ENCODE data around the gene BLTP3A.
"Not testable (repeated sequence)": the region's sequence is repeated elsewhere in the genome, so short reads cannot be mapped to it uniquely, and the experiment has no call there.

The BLTP3A gene

DNA sequence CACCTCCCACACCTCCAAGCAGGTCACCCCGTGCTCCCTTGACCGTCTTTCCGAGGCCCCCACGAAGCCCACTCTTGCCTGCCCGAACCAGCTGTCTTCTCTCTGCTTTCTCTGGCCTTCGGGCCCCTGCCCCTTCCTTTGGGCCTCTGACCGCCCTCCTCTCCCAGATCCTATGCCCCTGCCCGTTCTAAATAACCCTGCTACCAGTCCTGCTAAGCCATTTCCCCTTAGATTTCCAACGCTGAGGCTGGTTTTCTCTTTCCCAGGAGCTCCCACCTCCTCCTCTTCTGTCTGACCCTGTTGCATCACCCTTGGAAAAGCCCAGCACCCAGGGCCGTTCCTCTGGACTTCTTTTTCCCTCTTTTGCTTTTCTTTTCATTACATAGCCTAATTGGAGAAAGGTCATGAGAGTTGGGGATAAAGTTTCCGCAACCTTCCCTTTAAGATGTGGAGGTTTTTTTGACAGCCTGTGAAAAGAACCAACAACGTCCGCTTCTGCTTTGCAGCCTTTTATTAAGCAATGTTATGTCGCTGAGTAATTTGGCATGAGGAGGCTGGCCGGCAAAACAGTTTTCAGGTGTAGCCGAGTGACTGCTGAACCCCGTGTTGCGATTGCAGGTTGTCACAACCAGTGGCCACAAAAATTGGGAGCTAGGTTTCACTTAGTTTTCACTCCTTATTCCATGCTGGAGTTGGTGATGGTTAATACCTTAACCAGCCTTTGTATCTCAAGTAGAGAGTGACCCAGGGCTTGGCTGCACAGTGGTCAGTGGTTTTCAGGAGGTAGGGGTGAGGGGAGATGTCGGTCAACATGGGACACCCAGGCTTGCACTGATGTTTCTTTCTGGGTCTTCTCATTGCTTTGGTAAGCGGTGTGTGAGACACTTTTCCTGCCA, 970 bp downstream of the BLTP3A start:
- DNase-seq (ENCODE audit: low read depth in 4 of 4, low spot score in 1 of 4) = no peak

DNA sequence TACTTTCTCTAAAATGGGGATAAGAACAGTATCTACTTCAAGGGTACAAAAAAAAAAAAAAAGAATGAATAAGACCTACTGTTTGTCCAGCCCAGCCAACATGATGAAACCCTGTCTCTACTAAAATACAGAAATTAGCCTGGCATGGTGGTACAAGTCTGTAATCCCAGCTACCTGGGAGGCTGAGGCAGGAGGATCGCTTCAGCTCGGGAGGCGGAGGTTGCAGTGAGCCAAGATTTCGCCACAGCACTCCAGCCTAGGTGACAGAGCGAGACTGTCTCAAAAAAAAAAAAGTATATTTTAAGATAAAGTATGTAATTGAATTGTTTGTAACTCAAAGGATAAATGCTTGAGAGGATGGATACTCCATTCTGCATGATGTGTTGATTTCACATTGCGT, 2.0 kb downstream of the BLTP3A start:
- DNase-seq (ENCODE audit: low read depth in 4 of 4, low spot score in 1 of 4) = no peak

GRCh38 chr6:34795836-34796425, 4.0 kb downstream of the BLTP3A start:
- no peak for DNase-seq (ENCODE audit: low read depth in 4 of 4, low spot score in 1 of 4)

DNA sequence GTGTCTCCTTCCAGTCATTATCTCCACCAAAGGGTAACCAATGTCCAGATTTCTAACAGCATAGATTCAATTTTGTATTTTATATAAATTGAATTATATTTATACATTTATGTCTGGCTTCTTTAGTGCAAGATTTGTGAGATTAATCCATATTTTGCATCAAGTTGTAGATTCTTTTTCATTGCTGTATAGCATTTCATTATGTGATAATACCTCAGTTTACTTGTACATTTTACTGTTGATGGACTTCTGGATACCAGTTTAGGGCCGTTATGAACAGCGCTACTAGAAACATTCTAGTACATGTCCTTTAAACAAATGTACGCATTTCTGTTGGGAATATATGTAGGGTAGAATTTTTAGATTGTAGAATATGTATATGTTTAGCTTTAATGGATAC, 6.2 kb downstream of the BLTP3A start:
- DNase-seq (ENCODE audit: low read depth in 4 of 4, low spot score in 1 of 4) = no peak

DNA sequence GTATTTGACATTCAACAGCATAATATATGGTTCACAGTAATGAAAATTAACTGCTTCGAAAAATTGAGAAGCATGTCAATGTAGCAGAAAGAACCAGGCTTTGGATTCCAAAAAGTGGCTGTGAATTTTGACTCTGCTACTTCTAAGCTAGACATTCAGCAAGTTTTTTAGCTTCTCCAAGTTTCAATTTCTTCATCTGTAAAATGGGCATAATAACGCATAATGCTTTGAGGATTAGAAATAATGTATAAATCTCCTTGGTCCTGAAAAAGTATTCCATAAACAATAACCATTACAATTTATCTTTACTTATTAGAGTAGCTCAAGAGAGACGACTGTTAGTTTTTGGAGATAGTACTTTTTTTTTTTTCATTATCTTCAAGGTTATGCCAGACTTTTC, 7.7 kb downstream of the BLTP3A start:
- DNase-seq (ENCODE audit: low read depth in 4 of 4, low spot score in 1 of 4) = no peak

- no peak for DNase-seq (ENCODE audit: low read depth in 4 of 4, low spot score in 1 of 4)
Observed at GRCh38 chr6:34804543-34804942, 12.7 kb downstream of the BLTP3A start.

DNA sequence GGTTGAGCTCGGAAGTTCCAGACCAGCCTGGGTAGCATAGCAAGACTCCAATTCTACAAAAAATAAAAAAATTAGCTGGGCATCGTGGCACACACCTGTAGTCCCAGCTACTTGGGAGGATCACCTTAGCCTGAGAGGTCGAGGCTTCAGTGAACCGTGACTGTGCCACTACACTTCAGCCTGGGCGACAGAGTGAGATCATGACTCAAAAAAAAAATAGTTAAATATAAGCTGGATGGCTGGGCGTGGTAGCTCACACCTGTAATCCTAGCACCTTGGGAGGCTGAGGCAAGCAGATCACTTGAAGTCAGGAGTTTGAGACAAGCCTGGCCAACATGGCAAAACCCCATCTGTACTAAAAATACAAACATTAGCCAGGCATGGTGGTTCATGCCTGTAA, 13.2 kb downstream of the BLTP3A start:
- DNase-seq (ENCODE audit: low read depth in 4 of 4, low spot score in 1 of 4) = not testable (repeated sequence)

GRCh38 chr6:34806738-34807453, 15.0 kb downstream of the BLTP3A start:
- no peak for DNase-seq (ENCODE audit: low read depth in 4 of 4, low spot score in 1 of 4)

DNA sequence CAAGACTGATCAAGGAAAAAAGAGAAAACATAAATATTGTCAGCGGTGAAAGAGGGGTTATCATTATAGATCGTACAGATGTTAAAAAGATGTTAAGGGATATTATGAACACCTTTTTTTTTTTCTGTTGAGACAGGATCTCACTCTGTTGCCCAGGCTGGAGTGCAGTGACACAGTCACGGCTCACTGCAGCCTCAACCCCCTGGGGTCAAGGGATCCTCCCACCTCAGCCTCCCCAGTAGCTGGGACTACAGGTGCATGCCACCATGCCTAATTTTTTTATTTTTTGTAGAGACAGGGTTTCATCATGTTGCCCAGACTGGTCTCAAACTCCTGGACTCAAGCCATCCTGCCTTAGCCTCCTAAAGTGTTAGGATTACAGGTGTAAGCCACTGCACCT, 16.6 kb downstream of the BLTP3A start:
- not testable (repeated sequence) for DNase-seq (ENCODE audit: low read depth in 4 of 4, low spot score in 1 of 4)

GRCh38 chr6:34809419-34809818, 17.5 kb downstream of the BLTP3A start:
- DNase-seq (ENCODE audit: low read depth in 4 of 4, low spot score in 1 of 4) = not testable (repeated sequence)

DNA sequence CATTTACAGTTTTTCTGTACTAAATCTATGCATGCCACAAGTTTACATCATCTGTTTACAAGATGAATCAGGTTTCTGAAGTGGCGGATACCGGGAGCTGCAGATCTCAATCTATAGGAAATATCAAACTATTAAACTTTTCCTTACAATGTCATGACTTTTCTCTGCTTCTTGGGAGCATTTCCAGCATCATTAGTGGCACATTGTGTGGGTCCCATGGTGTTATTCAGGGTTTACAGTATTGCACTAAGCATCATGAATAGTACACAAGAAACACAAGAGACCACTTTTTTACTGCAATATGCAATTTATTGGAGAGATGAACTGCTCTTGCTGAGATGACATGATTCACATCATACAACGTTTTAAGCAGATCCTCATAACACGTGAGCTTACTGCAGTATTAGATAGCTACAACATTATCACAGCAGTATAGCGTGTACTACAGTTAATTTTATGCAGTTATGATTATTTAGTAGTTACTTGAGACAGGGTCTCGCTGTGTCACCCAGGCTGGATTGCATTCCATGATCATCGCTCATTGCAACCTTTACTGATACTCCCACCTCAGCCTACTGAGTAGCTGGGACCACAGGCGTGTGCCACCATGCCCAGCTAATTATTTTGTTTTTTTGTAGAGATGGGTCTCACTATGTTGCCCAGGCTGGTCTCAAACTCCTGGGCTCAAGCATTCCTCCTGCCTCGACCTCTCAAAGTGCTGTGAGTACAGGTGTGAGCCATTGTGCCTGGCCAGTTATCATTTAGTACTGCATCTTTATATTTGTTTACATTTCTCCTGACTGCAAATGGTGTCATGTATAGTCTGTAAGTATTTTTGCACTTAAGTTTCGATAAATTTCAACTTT, 18.4 kb downstream of the BLTP3A start:
- no peak for DNase-seq (ENCODE audit: low read depth in 4 of 4, low spot score in 1 of 4)

DNA sequence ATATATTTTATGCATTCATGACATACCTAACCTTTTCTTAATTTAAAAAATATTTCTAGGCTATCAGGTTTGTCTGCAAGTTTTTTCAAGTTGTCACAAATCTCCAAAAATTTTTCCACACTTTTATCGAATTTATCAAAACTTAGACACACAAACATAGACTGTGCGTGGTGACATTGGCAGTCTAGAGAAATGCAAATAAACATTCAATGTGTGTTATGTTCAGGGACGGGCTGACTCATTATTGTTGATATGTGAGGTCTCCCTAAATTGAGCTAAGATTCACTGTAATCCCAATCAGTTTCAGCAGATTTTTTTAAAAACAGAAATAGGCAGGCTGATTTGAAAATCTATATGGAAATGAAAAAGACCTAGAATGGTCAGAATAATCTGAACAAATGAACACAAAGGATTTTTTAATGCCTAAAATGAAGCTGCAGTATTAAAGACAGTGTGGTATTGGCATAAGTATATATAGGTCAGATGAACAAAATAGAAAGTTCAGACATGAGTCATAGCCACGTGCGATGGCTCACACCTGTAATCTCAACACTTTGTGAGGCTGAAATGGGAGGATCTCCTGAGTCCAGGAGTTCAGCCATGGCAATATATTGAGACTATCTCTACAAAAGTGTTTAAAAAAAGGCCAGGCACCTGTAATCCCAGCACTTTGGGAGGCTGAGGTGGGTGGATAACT, 19.2 kb downstream of the BLTP3A start:
- no peak for DNase-seq (ENCODE audit: low read depth in 4 of 4, low spot score in 1 of 4)

- DNase-seq (ENCODE audit: low read depth in 4 of 4, low spot score in 1 of 4) = no peak
Observed at GRCh38 chr6:34813028-34813713, 21.3 kb downstream of the BLTP3A start.

DNA sequence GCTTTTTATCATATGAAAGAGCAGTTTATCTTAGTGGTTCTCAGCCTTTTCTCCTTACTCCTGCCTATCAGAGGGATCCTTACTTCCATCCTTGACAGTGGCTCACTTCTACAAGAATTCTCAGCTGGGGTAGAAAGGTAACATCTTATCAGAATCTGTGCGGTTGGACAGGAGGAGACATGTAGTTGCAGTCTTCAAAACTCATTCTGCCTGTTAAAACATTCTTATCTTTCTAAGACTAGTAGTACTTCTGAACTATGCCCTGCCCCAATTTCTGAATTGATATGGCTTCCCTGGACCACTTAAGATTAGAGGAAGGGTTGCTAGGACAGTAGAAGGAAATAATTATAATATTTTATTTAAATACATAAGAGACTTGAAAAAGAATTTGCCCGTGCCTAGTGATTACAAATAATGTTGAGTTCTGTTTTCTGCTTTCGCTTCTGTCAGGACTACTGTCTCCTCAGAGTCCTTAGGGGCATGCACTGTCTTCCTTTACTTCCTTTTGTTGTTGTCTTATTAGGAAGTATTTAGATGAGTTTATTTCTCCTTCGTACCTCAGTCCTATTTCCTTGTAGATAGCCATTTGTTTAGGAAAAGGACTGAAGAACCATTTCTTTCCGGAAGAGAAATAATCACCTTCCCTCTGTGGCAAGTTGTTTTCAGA, 24.9 kb downstream of the BLTP3A start:
- DNase-seq (ENCODE audit: low read depth in 4 of 4, low spot score in 1 of 4) = no peak

- no peak for DNase-seq (ENCODE audit: low read depth in 4 of 4, low spot score in 1 of 4)
Observed at GRCh38 chr6:34817446-34817845, 25.6 kb downstream of the BLTP3A start.

GRCh38 chr6:34818872-34819570, 27.1 kb downstream of the BLTP3A start:
- not testable (repeated sequence) for DNase-seq (ENCODE audit: low read depth in 4 of 4, low spot score in 1 of 4)

DNA sequence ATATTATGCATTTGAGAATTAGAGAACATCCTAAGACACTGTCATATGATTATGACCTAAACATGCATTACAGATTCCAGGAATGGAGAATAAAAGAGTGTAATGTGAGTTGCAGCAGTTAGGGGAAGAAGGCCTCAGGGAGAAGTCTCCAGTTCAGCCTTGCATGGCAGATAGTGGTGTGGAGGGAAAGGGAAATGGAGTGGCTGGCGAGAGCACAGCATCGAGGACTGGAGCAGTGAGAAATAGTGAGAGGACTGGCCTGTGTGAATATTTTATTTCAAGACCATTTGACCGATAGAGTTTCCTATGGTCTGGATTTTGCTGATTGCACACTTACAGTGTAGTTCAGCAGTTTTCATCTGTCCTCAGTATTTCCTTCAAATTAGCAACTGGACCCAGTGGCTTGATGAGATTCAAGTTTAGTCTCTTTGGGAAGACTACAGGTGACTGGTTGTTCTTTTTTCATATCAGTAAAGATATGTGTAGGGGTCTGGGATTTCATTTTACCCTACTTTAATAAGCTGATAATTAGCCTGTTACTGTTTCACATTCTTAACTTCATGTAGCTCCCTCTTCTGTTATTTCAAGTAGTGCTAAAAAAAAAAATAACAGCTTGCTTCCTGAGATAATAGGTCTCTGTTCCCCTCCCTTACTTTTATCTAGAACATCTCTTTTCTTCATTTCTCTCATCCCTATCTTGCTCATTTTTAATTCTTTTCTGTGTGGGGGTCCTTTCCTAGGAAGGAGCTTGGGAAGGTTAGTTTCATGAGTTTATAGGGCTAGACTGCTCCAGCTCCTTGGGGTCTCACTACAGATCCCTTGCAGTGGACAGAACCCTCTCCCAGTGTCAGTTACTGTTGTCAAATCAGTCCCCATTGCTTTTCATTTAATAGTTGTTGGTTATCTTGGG, 27.9 kb downstream of the BLTP3A start:
- no peak for DNase-seq (ENCODE audit: low read depth in 4 of 4, low spot score in 1 of 4)

DNA sequence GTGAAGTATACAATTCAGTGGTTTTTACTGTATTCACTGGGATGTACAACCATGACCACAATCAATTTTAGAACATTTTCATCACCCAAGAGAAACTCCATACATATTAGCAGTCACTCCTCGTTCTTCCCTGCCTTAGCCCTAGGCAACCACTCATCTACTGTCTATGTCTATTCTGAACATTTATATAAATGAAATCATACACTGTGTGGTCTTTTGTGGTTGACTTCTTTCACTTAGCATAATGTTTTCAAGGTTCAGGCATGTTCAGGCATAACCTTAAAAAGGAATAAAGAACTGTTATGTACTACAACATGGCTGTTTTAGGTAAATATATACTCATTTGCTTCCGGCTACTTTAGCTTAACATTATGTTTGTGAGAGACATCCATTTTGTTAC, 37.3 kb downstream of the BLTP3A start:
- no peak for DNase-seq (ENCODE audit: low read depth in 4 of 4, low spot score in 1 of 4)

Data from stimulated activated CD4-positive, alpha-beta T cell treated with anti-CD3 and anti-CD28 coated beads, Interleukin-1b, Interleukin-23, amount 100 ng/mL, for 24 hours (primary cell).